GM12801 (cell line): ENCODE results near the gene OPN5.

Experiments used
- CTCF ChIP-seq: IDR thresholded peaks from one replicate; pipeline ENCODE4 v1.5.1; 2011; ENCODE audit warnings: control low read depth; ENCODE audit not compliant: insufficient read length; ENCODE audit errors: extremely low read depth

Gene OPN5

GRCh38 chr6:47839645-47840044 is 57.8 kb downstream of the OPN5 start:
- TF ChIP-seq CTCF, result no peak

- no peak for TF ChIP-seq CTCF
These were observed 63.0 kb downstream of the OPN5 start for GRCh38 chr6:47844881-47845280.

GRCh38 chr6:47846752-47847151 is 64.9 kb downstream of the OPN5 start:
- TF ChIP-seq CTCF, result no peak

GRCh38 chr6:47851091-47851490 is 69.3 kb downstream of the OPN5 start:
- TF ChIP-seq CTCF, result no peak

GRCh38 chr6:47852727-47853126 is 70.9 kb downstream of the OPN5 start:
- no peak for TF ChIP-seq CTCF

- TF ChIP-seq CTCF, result no peak
These were observed 71.9 kb downstream of the OPN5 start for GRCh38 chr6:47853766-47854165.

- no peak for TF ChIP-seq CTCF
These were observed 73.1 kb downstream of the OPN5 start for GRCh38 chr6:47854971-47855370.

GRCh38 chr6:47859175-47859574 is 77.3 kb downstream of the OPN5 start:
- no peak for TF ChIP-seq CTCF
